Mucosa of descending colon (tissue), 3 donors: ENCODE measurements around the gene AGAP1. TPM values are rescaled to one million over a fixed set of nuclear protein-coding genes. Genes with fewer than 3 reads are reported as not detected.

ENCODE experiments used
- ATAC-seq: fragments of 200-7000 bp; cut with Tn5 transposase; one replicate; pipeline ENCODE4 v1.9.1; 2020; ENCODE audit warnings: mild to moderate bottlenecking, moderate library complexity
- DNase-seq, 3 donors: peaks; one replicate each; pipeline ENCODE4 v3.0.0-alpha.2; 2020
- H3K36me3 ChIP-seq: fragments of 200-600 bp; one replicate; pipeline ENCODE4 v1.8.0; 2021; ENCODE audit warnings: low read depth, mild to moderate bottlenecking
- H3K4me1 ChIP-seq: fragments of 200-600 bp; one replicate; pipeline ENCODE4 v1.8.0; 2021; ENCODE audit warnings: low read depth, mild to moderate bottlenecking
- H3K4me3 ChIP-seq: fragments of 200-600 bp; one replicate; pipeline ENCODE4 v1.8.0; 2021; ENCODE audit warnings: mild to moderate bottlenecking
- H3K9me3 ChIP-seq: fragments of 200-600 bp; one replicate; pipeline ENCODE4 v1.8.0; 2021; ENCODE audit warnings: mild to moderate bottlenecking
- intact Hi-C, 2 donors: fragments of 100-400 bp; cut with DNase I in 1 of 2; cut with micrococcal nuclease in 1 of 2; formaldehyde crosslinking; loops; one replicate each; pipeline versions ENCODE4 v1.11.0 to v1.11.1; 2022; cut with DNase I, micrococcal nuclease
- total RNA-seq, 3 donors: library from RNA; stranded (reverse); fragmentation: NEBNext Ultra II Directional in 2 of 3; extraction: Animal tissue kit (Norgen Biotek cat#: 25700) in 2 of 3; gene quantifications; one replicate each; pipeline versions ENCODE4 v1.2.1 to v1.2.4, GENCODE V29; 2021 to 2023
- TF ChIP-seq, protein P1 (sequence below): fragments of 200-600 bp; IDR thresholded peaks from one replicate; pipeline ENCODE4 v1.8.0; 2022; ENCODE audit warnings: antibody characterized with exemption, mild to moderate bottlenecking
- donor health status: DM: no; HTN: no; CAD: no; lungs with moderate emphysema.
- donor health status: DM: no; HTN: no; CAD: no.
- donor health status: DM: no; HTN: yes; CAD: no.

AGAP1 gene
- total RNA-seq, 3 donors from 2014 or later, result 68.1 to 112 (median 88.9) TPM

DNA sequence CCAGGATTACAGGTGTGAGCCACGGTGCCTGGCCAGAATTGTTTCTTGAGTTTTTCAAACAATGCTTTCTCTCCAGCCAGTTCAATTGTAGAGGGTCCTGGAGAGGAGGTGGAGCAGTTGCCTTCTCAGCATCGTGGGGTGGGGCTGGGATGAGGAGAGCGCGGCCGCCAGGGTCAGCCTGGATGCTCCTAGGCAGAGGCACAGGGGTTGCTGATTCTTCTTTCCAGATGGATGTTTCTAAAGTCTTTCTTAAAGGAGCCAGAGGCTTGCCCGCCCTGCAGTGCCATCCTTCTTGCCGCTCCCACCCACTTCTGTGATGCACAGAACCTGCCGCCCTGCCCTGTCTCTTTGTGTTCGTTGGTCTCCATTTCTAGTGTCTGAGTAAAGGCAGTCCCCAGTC, 61.1 kb downstream of the AGAP1 start:
- Histone ChIP-seq H3K36me3 (no peaks in the 10 kb centered on the region), H3K9me3 (no peaks in the 10 kb centered on the region), H3K4me3 (no peak overlapping the region), H3K4me1 (peaks cover 15% of the 10 kb centered on the region)
- DNase-seq (no peak), ATAC-seq (no peak)
- TF ChIP-seq, protein P1, sequence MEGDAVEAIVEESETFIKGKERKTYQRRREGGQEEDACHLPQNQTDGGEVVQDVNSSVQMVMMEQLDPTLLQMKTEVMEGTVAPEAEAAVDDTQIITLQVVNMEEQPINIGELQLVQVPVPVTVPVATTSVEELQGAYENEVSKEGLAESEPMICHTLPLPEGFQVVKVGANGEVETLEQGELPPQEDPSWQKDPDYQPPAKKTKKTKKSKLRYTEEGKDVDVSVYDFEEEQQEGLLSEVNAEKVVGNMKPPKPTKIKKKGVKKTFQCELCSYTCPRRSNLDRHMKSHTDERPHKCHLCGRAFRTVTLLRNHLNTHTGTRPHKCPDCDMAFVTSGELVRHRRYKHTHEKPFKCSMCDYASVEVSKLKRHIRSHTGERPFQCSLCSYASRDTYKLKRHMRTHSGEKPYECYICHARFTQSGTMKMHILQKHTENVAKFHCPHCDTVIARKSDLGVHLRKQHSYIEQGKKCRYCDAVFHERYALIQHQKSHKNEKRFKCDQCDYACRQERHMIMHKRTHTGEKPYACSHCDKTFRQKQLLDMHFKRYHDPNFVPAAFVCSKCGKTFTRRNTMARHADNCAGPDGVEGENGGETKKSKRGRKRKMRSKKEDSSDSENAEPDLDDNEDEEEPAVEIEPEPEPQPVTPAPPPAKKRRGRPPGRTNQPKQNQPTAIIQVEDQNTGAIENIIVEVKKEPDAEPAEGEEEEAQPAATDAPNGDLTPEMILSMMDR, result no peak
- intact Hi-C loops, result no loop called here

DNA sequence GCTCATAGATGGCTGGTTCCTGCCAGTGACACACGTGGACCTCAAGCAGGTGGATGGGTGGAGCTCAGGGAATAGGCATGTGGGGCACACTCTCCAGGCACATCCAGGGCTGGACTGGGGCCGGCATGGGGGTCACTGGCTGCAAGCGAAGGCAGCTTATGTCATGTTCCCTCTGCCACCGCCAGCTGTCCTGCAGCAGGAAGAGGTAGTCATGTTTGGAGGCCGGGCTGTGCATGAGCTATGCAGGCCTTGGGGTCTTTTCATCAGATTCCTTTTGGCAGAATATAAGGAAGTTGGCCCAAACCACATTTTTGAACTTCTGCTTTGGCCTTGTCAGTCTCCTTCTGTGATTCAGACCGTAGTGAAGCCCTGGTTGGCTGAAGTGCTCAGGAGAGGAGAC, 61.5 kb downstream of the AGAP1 start:
- no peak overlapping the region for H3K4me3 ChIP-seq
- ATAC-seq (no peak), DNase-seq (peak in 1 of 3 donors; percentile 23)
- no peaks in the 10 kb centered on the region for H3K9me3 ChIP-seq
- TF ChIP-seq, protein P1, result no peak
- no peaks in the 10 kb centered on the region for H3K36me3 ChIP-seq
- H3K4me1 ChIP-seq, result peaks cover 15% of the 10 kb centered on the region
- intact Hi-C loops, result no loop called here

DNA sequence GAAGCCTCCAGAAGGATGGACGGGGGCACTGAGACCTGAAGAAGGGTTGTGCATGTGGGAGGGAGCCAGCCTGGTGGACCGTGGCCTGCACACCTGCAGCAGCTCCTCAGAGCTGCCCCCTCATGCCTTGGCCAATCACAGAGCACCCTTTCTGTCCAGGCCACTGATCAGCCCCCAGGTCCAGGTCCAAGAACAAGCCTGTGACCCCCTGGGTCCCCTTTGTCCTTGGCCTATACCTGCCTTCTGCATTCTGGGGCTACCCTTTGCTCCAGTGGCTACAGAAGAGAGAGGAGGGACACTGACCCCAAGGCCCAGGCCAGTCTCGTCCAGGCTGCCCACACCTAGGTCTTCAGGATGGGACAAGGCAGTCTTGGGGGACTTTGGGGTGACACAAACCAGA, 62.2 kb downstream of the AGAP1 start:
- TF ChIP-seq, protein P1, result no peak
- no peak overlapping the region for H3K4me3 ChIP-seq
- no peaks in the 10 kb centered on the region for H3K9me3 ChIP-seq
- H3K36me3 ChIP-seq, result no peaks in the 10 kb centered on the region
- peaks cover 22% of the 10 kb centered on the region for H3K4me1 ChIP-seq
- DNase-seq, result no peak
- ATAC-seq, result no peak
- intact Hi-C loops, result no loop called here

GRCh38 chr2:235556901-235557300, 63.1 kb downstream of the AGAP1 start:
- no peak for DNase-seq
- TF ChIP-seq, protein P1, result no peak
- Histone ChIP-seq H3K9me3 (no peaks in the 10 kb centered on the region), H3K4me3 (no peak overlapping the region), H3K4me1 (peaks cover 24% of the 10 kb centered on the region), H3K36me3 (no peaks in the 10 kb centered on the region)
- no peak for ATAC-seq
- intact Hi-C loops, result no loop called here

- TF ChIP-seq, protein P1, result no peak
- intact Hi-C loops, result no loop called here
- ATAC-seq (no peak), DNase-seq (no peak)
- Histone ChIP-seq H3K4me1 (peaks cover 24% of the 10 kb centered on the region), H3K36me3 (no peaks in the 10 kb centered on the region), H3K4me3 (no peak overlapping the region), H3K9me3 (no peaks in the 10 kb centered on the region)
These were observed 64.1 kb downstream of the AGAP1 start for GRCh38 chr2:235557903-235558302.

GRCh38 chr2:235558572-235558971, 64.7 kb downstream of the AGAP1 start:
- intact Hi-C loops, result no loop called here
- no peak overlapping the region for H3K4me3 ChIP-seq
- no peaks in the 10 kb centered on the region for H3K36me3 ChIP-seq
- no peak for ATAC-seq
- no peaks in the 10 kb centered on the region for H3K9me3 ChIP-seq
- TF ChIP-seq, protein P1, result no peak
- peaks cover 31% of the 10 kb centered on the region for H3K4me1 ChIP-seq
- no peak for DNase-seq
